Activated CD8-positive, alpha-beta T cell treated with anti-CD3 and anti-CD28 coated beads for 36 hours (primary cell): ENCODE data around the gene CHST8. TPM values are rescaled to one million over a fixed set of nuclear protein-coding genes. Genes with fewer than 3 reads are reported as not detected.

Experiments
- ATAC-seq: fragments of 200-7000 bp; cut with Tn5 transposase; one replicate; pipeline ENCODE4 v1.10.0; 2021; ENCODE audit warnings: mild to moderate bottlenecking, moderate library complexity
- CTCF ChIA-PET: fragments of 350-600 bp; sonication (Branson Sonifier 250); formaldehyde crosslinking; loops from one replicate; lab custom pipeline; 2021; ENCODE audit warnings: antibody characterized with exemption; lab: Charles Lee
- POLR2A ChIA-PET: fragments of 350-600 bp; sonication (Branson Sonifier 250); formaldehyde crosslinking; loops from one replicate; lab custom pipeline; 2021; ENCODE audit warnings: antibody characterized with exemption; lab: Charles Lee
- DNase-seq: peaks from one replicate; pipeline ENCODE4 v3.0.0-alpha.2; 2020
- H3K27ac Mint-ChIP-seq: one replicate; pipeline ENCODE4 v1.8.0; 2021; ENCODE audit warnings: mild to moderate bottlenecking, mixed read lengths
- H3K27me3 Mint-ChIP-seq: one replicate; pipeline ENCODE4 v1.8.0; 2021; ENCODE audit warnings: mixed read lengths
- H3K36me3 Mint-ChIP-seq: one replicate; pipeline ENCODE4 v1.8.0; 2021; ENCODE audit warnings: low read depth, mixed read lengths
- H3K4me1 Mint-ChIP-seq: one replicate; pipeline ENCODE4 v1.8.0; 2021; ENCODE audit warnings: low read depth, mixed read lengths
- H3K4me3 Mint-ChIP-seq: one replicate; pipeline ENCODE4 v1.8.0; 2021; ENCODE audit warnings: mild to moderate bottlenecking, moderate library complexity, mixed read lengths
- H3K9me3 Mint-ChIP-seq: one replicate; pipeline ENCODE4 v1.8.0; 2021; ENCODE audit warnings: mixed read lengths
- CTCF ChIP-seq: fragments of 200-600 bp; IDR thresholded peaks from one replicate; pipeline ENCODE4 v1.8.0; 2022; ENCODE audit warnings: antibody characterized with exemption, mild to moderate bottlenecking
- intact Hi-C: fragments of 100-400 bp; cut with micrococcal nuclease; formaldehyde crosslinking; loops from one replicate; pipeline ENCODE4 v1.10.0; 2022
- total RNA-seq, 2 experiments: library from RNA; stranded (reverse); gene quantifications; one replicate each; pipeline ENCODE4 v1.2.3, GENCODE V29; 2021

The CHST8 gene
- total RNA-seq, 2 experiments from 2014 or later = not detected

- Mint-ChIP-seq H3K27ac (no peak overlapping the region), H3K27me3 (no peaks in the 10 kb centered on the region), H3K36me3 (no peaks in the 10 kb centered on the region), H3K9me3 (no peaks in the 10 kb centered on the region), H3K4me1 (no peaks in the 10 kb centered on the region), H3K4me3 (no peak overlapping the region)
- no peak for TF ChIP-seq CTCF
- DNase-seq (no peak), ATAC-seq (no peak)
- intact Hi-C loops = no loop called here
- CTCF ChIA-PET = interaction anchor here (0.6 kb wide), 1 partner anchor 293 kb away, joined by 3 read pairs; no protein-coding TSS in a partner anchor
- POLR2A ChIA-PET = no interaction called here
Observed at GRCh38 chr19:33704271-33704670, 82.5 kb downstream of the CHST8 start.

GRCh38 chr19:33705090-33705847, 83.5 kb downstream of the CHST8 start:
- intact Hi-C loops = no loop called here
- no peak overlapping the region for H3K4me3 Mint-ChIP-seq
- no peaks in the 10 kb centered on the region for H3K4me1 Mint-ChIP-seq
- POLR2A ChIA-PET = no interaction called here
- CTCF ChIA-PET = no interaction called here
- no peak for ATAC-seq
- no peaks in the 10 kb centered on the region for H3K27me3 Mint-ChIP-seq
- DNase-seq = no peak
- H3K36me3 Mint-ChIP-seq = no peaks in the 10 kb centered on the region
- no peak for TF ChIP-seq CTCF
- H3K27ac Mint-ChIP-seq = no peak overlapping the region
- peaks cover 2% of the 10 kb centered on the region for H3K9me3 Mint-ChIP-seq

GRCh38 chr19:33705860-33706259, 84.1 kb downstream of the CHST8 start:
- CTCF ChIA-PET = no interaction called here
- Mint-ChIP-seq H3K4me1 (no peaks in the 10 kb centered on the region), H3K27me3 (no peaks in the 10 kb centered on the region)

DNA sequence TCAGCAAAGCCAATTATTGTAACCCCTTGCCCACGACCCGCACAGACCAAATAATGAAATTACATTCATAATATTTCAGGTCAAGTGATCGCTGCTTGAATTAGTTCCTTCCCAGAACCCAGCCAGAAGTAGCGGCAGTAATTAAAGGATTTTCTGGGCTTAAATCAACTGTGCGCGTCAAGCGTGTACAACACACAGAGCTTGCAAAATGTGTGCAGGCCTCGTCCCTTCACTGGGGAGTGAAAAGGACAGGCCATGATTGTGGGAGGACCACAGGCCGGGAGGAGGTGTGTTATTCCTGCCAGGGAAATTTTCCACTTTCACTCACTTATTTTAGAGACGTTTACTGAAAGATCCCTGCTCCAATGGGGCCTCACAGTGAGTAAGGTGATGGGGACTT, 84.9 kb downstream of the CHST8 start:
- H3K9me3 Mint-ChIP-seq = peaks cover 2% of the 10 kb centered on the region
- H3K36me3 Mint-ChIP-seq = no peaks in the 10 kb centered on the region
- POLR2A ChIA-PET = no interaction called here
- H3K4me1 Mint-ChIP-seq = no peaks in the 10 kb centered on the region
- no peaks in the 10 kb centered on the region for H3K27me3 Mint-ChIP-seq
- CTCF ChIA-PET = no interaction called here
- intact Hi-C loops = no loop called here
- H3K4me3 Mint-ChIP-seq = no peak overlapping the region
- no peak for TF ChIP-seq CTCF
- ATAC-seq = no peak
- no peak overlapping the region for H3K27ac Mint-ChIP-seq
- DNase-seq = no peak

More at GRCh38 chr19:33705860-33706259, 84.1 kb downstream of the CHST8 start:
- Mint-ChIP-seq H3K4me3 (no peak overlapping the region), H3K27ac (no peak overlapping the region), H3K9me3 (peaks cover 2% of the 10 kb centered on the region), H3K36me3 (no peaks in the 10 kb centered on the region)
- no peak for ATAC-seq
- TF ChIP-seq CTCF = no peak
- intact Hi-C loops = no loop called here
- no peak for DNase-seq
- POLR2A ChIA-PET = no interaction called here

DNA sequence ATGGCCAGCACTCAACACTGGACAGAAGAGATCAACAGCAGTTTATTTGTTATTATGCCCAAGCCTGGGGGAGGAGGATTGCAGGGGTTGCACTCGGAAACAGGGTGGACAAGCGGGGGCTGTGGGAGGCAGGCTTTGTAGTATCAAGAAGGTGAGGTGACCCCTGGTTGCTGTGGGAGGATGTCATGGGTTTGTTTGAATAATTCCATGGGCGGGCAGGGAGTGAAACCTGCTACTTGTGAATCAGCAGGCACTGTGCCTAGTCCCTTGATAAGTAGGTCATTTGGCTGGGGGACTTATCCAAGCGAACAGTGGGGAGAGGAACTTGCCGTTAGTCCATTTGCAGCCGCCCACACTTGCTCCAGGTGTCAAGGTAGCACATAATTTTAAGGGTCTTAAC, 90.5 kb downstream of the CHST8 start:
- ChIA-PET POLR2A (no interaction called here), CTCF (no interaction called here)
- H3K36me3 Mint-ChIP-seq = no peaks in the 10 kb centered on the region
- H3K27ac Mint-ChIP-seq = no peak overlapping the region
- TF ChIP-seq CTCF = no peak
- no peak overlapping the region for H3K4me3 Mint-ChIP-seq
- peaks cover 9% of the 10 kb centered on the region for H3K9me3 Mint-ChIP-seq
- peaks cover 4% of the 10 kb centered on the region for H3K27me3 Mint-ChIP-seq
- intact Hi-C loops = no loop called here
- H3K4me1 Mint-ChIP-seq = no peaks in the 10 kb centered on the region
- no peak for DNase-seq
- ATAC-seq = no peak
